Lower lobe of right lung (tissue), 2 donors: Measurements from ENCODE around the gene LRRC32. TPM values are rescaled to one million over a fixed set of nuclear protein-coding genes. Genes with fewer than 3 reads are reported as not detected.

Experiments
- ATAC-seq, 2 donors: fragments of 200-7000 bp; cut with Tn5 transposase; one replicate each; pipeline ENCODE4 v1.9.1; 2020 to 2022; ENCODE audit warnings: mild to moderate bottlenecking in 2 of 2, moderate library complexity in 2 of 2
- DNase-seq: peaks from one replicate; pipeline ENCODE4 v3.0.0-alpha.2; 2020
- H3K27ac ChIP-seq: fragments of 200-600 bp; one replicate; pipeline ENCODE4 v1.8.0; 2022
- H3K27me3 ChIP-seq: fragments of 200-600 bp; one replicate; pipeline ENCODE4 v1.8.0; 2022; ENCODE audit warnings: low read depth
- H3K36me3 ChIP-seq: fragments of 200-600 bp; one replicate; pipeline ENCODE4 v1.8.0; 2022; ENCODE audit warnings: mild to moderate bottlenecking
- H3K4me1 ChIP-seq: fragments of 200-600 bp; one replicate; pipeline ENCODE4 v1.8.0; 2022
- H3K4me3 ChIP-seq: fragments of 200-600 bp; one replicate; pipeline ENCODE4 v1.8.0; 2022; ENCODE audit warnings: mild to moderate bottlenecking
- H3K9me3 ChIP-seq: fragments of 200-600 bp; one replicate; pipeline ENCODE4 v1.8.0; 2022
- CTCF ChIP-seq: fragments of 200-600 bp; IDR thresholded peaks from one replicate; pipeline ENCODE4 v1.8.0; 2022; ENCODE audit warnings: antibody characterized with exemption, mild to moderate bottlenecking
- intact Hi-C: fragments of 100-400 bp; cut with DNase I; formaldehyde crosslinking; loops from one replicate; pipeline ENCODE4 v1.11.0; 2022
- total RNA-seq: library from RNA; stranded (reverse); fragmentation: NEBNext Ultra II Directional; extraction: Animal tissue kit (Norgen Biotek cat#: 25700); gene quantifications from one replicate; pipeline ENCODE4 v1.2.1, GENCODE V29; 2021
- donor health status: DM: no; HTN: yes; CAD: no; lungs with severe emphysema.

The LRRC32 gene
- total RNA-seq, 1 donor from 2014 or later, result 121 TPM

DNA sequence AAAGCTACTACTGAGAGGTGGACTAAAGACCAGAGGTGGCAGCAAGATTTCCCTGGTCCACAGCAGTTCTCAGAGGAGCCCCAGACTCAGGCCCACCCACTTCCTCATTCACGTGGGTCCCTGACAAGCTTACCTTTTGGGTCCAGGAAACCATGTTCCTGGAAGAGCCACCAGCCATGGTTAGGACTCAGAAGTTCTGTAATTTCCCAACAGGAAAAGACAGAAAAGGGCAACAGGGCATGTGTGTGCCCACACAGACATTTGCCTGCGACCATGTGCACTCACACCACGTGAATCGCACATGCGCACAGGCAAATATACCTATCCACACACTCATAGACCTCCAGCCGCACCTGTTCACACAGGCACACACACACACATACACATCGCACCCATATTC lies 42.9 kb downstream of the LRRC32 start:
- no peak overlapping the region for H3K4me3 ChIP-seq
- intact Hi-C loops, result no loop called here
- DNase-seq (no peak), ATAC-seq (no peak)
- TF ChIP-seq CTCF, result no peak
- H3K4me1 ChIP-seq, result peaks cover 38% of the 10 kb centered on the region
- no peaks in the 10 kb centered on the region for H3K36me3 ChIP-seq
- H3K9me3 ChIP-seq, result no peaks in the 10 kb centered on the region
- H3K27ac ChIP-seq, result no peak overlapping the region
- H3K27me3 ChIP-seq, result no peaks in the 10 kb centered on the region

DNA sequence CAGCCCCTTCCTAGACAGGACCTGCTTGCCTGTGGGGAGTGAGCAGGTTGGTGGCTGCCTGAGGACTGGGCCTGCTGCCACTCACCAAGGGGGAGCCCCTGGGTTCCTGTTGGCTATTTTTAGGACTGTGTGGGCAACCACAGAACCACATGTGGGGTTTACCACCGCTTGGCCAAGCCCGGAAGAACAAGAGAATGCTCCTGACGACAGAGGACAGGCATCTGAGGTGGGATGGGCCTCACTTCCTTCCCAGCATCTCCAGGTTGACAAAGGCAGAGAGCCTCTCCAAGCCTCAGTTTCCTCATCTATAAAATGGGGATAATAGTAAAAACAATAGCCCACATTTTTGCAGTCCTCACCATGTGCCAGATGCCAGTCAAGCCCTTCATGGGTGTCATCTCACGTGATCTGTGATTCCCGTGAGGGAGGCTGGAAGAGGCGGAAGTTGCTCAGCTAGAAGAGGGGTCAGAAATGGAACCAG lies 43.6 kb downstream of the LRRC32 start:
- intact Hi-C loops, result no loop called here
- no peaks in the 10 kb centered on the region for H3K9me3 ChIP-seq
- DNase-seq (no peak), ATAC-seq (no peak)
- no peaks in the 10 kb centered on the region for H3K27me3 ChIP-seq
- H3K36me3 ChIP-seq, result no peaks in the 10 kb centered on the region
- H3K27ac ChIP-seq, result no peak overlapping the region
- peaks cover 39% of the 10 kb centered on the region for H3K4me1 ChIP-seq
- no peak overlapping the region for H3K4me3 ChIP-seq
- no peak for TF ChIP-seq CTCF

DNA sequence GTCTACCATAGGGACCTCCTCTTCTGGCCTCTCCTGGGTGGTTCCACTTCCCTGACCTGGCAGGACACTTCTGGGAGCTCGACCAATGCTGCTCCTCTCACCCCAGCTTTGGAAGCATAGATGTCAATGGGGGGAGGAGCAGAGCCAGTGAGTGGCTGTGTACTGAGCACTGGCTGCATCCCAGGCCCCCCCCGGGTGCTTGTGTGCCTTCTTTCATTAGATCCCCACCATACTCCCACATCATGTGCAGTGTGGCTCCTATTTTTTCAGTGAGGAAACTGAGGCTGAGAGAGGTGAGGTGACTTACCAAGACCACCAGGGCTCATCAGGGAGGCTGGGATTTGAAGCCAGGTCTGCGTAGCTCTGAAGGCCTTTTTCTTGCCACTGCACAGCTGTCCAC lies 44.3 kb downstream of the LRRC32 start:
- no peaks in the 10 kb centered on the region for H3K27me3 ChIP-seq
- DNase-seq, result no peak
- intact Hi-C loops, result no loop called here
- H3K9me3 ChIP-seq, result no peaks in the 10 kb centered on the region
- no peaks in the 10 kb centered on the region for H3K36me3 ChIP-seq
- no peak for TF ChIP-seq CTCF
- H3K27ac ChIP-seq, result no peak overlapping the region
- H3K4me1 ChIP-seq, result peaks cover 43% of the 10 kb centered on the region
- H3K4me3 ChIP-seq, result no peak overlapping the region
- ATAC-seq, result no peak

GRCh38 chr11:76625472-76626186 lies 44.9 kb downstream of the LRRC32 start:
- Histone ChIP-seq H3K27ac (no peak overlapping the region), H3K27me3 (no peaks in the 10 kb centered on the region), H3K4me3 (no peak overlapping the region), H3K36me3 (no peaks in the 10 kb centered on the region), H3K9me3 (no peaks in the 10 kb centered on the region), H3K4me1 (peaks cover 37% of the 10 kb centered on the region)
- intact Hi-C loops, result no loop called here
- no peak for ATAC-seq
- no peak for DNase-seq
- TF ChIP-seq CTCF, result no peak

- Histone ChIP-seq H3K27ac (no peak overlapping the region), H3K4me3 (no peak overlapping the region), H3K36me3 (no peaks in the 10 kb centered on the region), H3K27me3 (no peaks in the 10 kb centered on the region), H3K9me3 (no peaks in the 10 kb centered on the region), H3K4me1 (peaks cover 29% of the 10 kb centered on the region)
- DNase-seq, result no peak
- no peak for ATAC-seq
- TF ChIP-seq CTCF, result no peak
- intact Hi-C loops, result no loop called here
Measured at GRCh38 chr11:76624500-76625379, 45.8 kb downstream of the LRRC32 start.
